Esophagus muscularis mucosa (tissue), 4 donors: Measurements from ENCODE around the gene SLC51B. TPM values are rescaled to one million over a fixed set of nuclear protein-coding genes. Genes with fewer than 3 reads are reported as not detected.
A peak's percentile ranks its signal among the peaks of the same experiment; 100 is the strongest.

Experiments used
- DNase-seq: peaks from one replicate; pipeline ENCODE4 v3.0.0-alpha.2; 2017; ENCODE audit errors: extremely low spot score
- H3K27ac ChIP-seq, 4 donors: fragments of 200-600 bp; sonication (generic); replicated peaks in 1 of 4; 1 replicate in 3 of 4; 2 replicates in 1 of 4; pipeline ENCODE4 v1.5.1; 2016 to 2019; ENCODE audit warnings: mild to moderate bottlenecking in 1 of 4
- H3K27me3 ChIP-seq, 4 donors: fragments of 200-600 bp; sonication (generic); one replicate each; pipeline versions ENCODE4 v1.5.1 to v1.6.0; 2016 to 2019
- H3K36me3 ChIP-seq, 4 donors: fragments of 200-600 bp; sonication (generic); one replicate each; pipeline ENCODE4 v1.5.1; 2016 to 2019
- H3K4me1 ChIP-seq, 4 donors: fragments of 200-600 bp; sonication (generic); one replicate each; pipeline ENCODE4 v1.5.1; 2016 to 2019
- H3K4me3 ChIP-seq, 4 donors: fragments of 200-600 bp; sonication (generic); 1 replicate in 2 of 4; 2 replicates in 2 of 4; pipeline ENCODE4 v1.5.1; 2016 to 2019; ENCODE audit warnings: mild to moderate bottlenecking in 4 of 4, moderate library complexity in 1 of 4
- H3K9me3 ChIP-seq, 4 donors: fragments of 200-600 bp; sonication (generic); 1 replicate in 3 of 4; 2 replicates in 1 of 4; pipeline ENCODE4 v1.5.1; 2016 to 2019
- EP300 ChIP-seq: sonication (generic); formaldehyde crosslinking; IDR thresholded peaks from one replicate; pipeline ENCODE4 v1.6.1; 2017; ENCODE audit warnings: antibody characterized with exemption
- POLR2A ChIP-seq: fragments of 450-650 bp; IDR thresholded peaks from one replicate; pipeline ENCODE4 v1.6.1; 2017; ENCODE audit warnings: antibody characterized with exemption, moderate library complexity, mild to moderate bottlenecking, low read depth
- POLR2AphosphoS5 ChIP-seq, 2 donors: sonication (generic); formaldehyde crosslinking; IDR thresholded peaks; one replicate each; pipeline ENCODE4 v1.6.1; 2017; ENCODE audit warnings: antibody characterized with exemption in 2 of 2
- WGBS: methylation state at CpG from one replicate; pipeline ENCODE4 v1.1.5; 2018; 5-methylcytosine and 5-hydroxymethylcytosine counted together
- intact Hi-C: fragments of 100-400 bp; cut with DNase I; formaldehyde crosslinking; loops from one replicate; pipeline ENCODE4 v1.15.1; 2023
- total RNA-seq, 4 donors: library from RNA; depleted of rRNA; stranded (reverse); fragments of >200 nt; gene quantifications; one replicate each; pipeline versions ENCODE4 v1.1.0 to v1.2.1, GENCODE V29; 2016
- TF ChIP-seq, protein P1 (sequence below), 3 experiments: fragments of 200-600 bp in 2 of 3; fragments of 450-650 bp in 1 of 3; sonication (generic) in 2 of 3; IDR thresholded peaks; one replicate each; pipeline ENCODE4 v1.5.1; 2017 to 2019; ENCODE audit warnings: antibody characterized with exemption in 3 of 3, mild to moderate bottlenecking in 2 of 3, moderate library complexity in 1 of 3

Gene SLC51B
- not detected for total RNA-seq

DNA sequence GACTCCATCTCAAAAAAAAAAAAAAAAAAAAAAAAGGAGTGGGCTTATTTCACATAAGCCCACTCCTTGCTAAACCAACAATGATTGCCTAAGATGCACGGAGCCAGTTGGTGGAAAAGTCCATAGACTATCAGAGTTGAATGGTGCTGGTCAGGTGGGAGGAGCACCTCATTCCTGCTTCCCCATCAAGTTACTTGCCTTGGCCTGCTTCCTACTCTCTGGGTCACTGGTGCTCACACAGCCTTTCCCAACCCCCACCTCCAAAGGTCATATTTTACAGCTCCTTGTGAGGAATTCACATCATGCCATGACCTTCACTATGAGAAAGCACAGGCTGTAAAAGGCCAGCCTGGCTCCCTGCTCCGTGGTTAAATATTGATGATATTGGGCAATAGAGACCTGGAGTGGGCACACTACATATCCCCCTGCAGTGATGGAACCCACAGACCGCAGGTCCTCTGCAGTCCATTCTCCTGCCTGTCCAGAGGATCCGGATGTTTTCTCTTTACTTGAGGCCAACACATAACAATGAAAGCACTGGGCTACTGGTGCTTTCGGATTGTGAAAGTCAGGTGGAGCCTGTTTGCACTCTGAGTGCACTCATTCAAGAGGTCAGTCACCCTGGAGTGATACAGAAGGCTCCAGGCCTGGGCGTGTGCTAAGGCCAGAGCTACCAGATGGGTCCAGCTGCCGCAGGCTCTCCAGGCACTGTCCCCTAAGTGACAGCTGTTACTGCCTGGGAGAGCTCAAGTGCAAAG is at the start of gene SLC51B:
SLC51B (plus strand) TSS at position 664 of the 758 bp plus-strand sequence. CDS start 4,618 bp downstream, outside the sequence.
- Histone ChIP-seq H3K36me3 (peaks cover 0 to 4% (median 0%) of the 10 kb centered on the region in 4 donors), H3K9me3 (no peaks in the 10 kb centered on the region), H3K27me3 (no peaks in the 10 kb centered on the region), H3K4me3 (no peak within 1 kb of the TSS), H3K4me1 (peaks cover 15 to 44% (median 35%) of the 10 kb centered on the region in 4 donors), H3K27ac (peak within 1 kb of the TSS in 2 of 4 donors; percentile 8 to 36)
- intact Hi-C loops: no loop called here
- DNase-seq: no peak
- 89% methylated on average over 6 of the region's 7 CpGs for WGBS
- no peak for TF ChIP-seq POLR2A
- peak; percentile 40 to 74 for TF ChIP-seq POLR2AphosphoS5 (IDR thresholded peaks at IDR 0.05)

DNA sequence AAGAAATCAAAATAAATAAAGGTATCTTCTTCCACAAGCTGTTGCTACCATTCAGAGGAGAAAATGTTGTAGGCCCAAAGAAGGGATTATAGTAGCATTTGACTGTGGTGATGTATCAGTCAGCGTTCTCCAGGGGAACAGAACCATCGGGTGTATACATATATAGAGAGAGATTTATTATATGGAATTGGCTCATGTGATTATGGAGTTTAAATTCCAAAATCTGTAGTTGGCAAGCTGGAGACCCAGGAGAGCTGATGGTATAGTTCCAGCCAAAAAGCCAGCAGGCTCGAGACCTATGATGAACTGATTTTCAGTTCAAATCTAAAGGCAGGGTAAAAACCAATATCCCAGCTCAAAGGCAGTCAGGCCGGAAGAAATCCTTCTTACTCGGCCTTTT is 48.1 kb upstream of the SLC51B start:
- TF ChIP-seq POLR2A (no peak), EP300 (no peak), POLR2AphosphoS5 (IDR thresholded peaks at IDR 0.05) (no peak)
- TF ChIP-seq, protein P1, sequence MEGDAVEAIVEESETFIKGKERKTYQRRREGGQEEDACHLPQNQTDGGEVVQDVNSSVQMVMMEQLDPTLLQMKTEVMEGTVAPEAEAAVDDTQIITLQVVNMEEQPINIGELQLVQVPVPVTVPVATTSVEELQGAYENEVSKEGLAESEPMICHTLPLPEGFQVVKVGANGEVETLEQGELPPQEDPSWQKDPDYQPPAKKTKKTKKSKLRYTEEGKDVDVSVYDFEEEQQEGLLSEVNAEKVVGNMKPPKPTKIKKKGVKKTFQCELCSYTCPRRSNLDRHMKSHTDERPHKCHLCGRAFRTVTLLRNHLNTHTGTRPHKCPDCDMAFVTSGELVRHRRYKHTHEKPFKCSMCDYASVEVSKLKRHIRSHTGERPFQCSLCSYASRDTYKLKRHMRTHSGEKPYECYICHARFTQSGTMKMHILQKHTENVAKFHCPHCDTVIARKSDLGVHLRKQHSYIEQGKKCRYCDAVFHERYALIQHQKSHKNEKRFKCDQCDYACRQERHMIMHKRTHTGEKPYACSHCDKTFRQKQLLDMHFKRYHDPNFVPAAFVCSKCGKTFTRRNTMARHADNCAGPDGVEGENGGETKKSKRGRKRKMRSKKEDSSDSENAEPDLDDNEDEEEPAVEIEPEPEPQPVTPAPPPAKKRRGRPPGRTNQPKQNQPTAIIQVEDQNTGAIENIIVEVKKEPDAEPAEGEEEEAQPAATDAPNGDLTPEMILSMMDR (IDR thresholded peaks at IDR 0.05): no peak
- Histone ChIP-seq H3K27me3 (no peaks in the 10 kb centered on the region), H3K27ac (no peak overlapping the region), H3K4me3 (no peak overlapping the region), H3K36me3 (peaks cover 0 to 10% (median 6%) of the 10 kb centered on the region in 4 donors), H3K9me3 (no peaks in the 10 kb centered on the region), H3K4me1 (no peaks in the 10 kb centered on the region)
- intact Hi-C loops: no loop called here
- no peak for DNase-seq
- WGBS: 79% methylated on average over 5 of the region's 5 CpGs

DNA sequence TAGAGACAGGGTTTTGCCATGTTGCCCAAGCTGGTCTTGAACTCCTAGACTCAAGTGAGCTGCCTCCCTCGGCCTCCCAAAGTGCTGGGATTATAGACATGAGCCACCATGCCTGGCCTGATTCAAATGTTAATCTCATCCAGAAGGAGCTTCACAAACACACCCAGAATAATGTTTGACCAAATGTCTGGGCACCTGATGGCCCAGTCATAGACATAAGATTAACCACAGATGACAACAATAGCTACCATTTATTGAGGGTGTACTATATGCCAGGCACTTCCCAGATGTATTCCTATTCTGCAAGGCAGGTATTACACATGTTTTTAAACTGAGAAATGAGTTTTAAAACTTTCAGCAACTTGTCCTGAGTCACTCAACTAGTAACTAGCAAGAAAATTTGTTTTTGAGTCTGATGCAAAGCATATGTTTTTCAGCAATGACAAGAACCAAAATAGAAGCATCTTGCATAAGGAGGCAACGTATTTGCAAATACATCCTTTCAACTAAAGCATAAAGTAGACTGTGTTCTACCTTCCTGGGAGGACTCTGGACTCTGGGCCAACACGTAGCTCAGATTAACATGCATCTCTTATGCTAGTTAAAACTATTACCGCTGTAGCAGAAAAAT is 47.3 kb upstream of the SLC51B start:
- H3K27me3 ChIP-seq: no peaks in the 10 kb centered on the region
- TF ChIP-seq EP300 (no peak), POLR2A (no peak), POLR2AphosphoS5 (IDR thresholded peaks at IDR 0.05) (no peak)
- TF ChIP-seq, protein P1 (IDR thresholded peaks at IDR 0.05): no peak
- no peaks in the 10 kb centered on the region for H3K9me3 ChIP-seq
- 84% methylated on average over 4 of the region's 4 CpGs for WGBS
- DNase-seq: no peak
- H3K36me3 ChIP-seq: peaks cover 0 to 18% (median 12%) of the 10 kb centered on the region in 4 donors
- H3K4me1 ChIP-seq: no peaks in the 10 kb centered on the region
- H3K4me3 ChIP-seq: no peak overlapping the region
- H3K27ac ChIP-seq: no peak overlapping the region
- intact Hi-C loops: no loop called here

DNA sequence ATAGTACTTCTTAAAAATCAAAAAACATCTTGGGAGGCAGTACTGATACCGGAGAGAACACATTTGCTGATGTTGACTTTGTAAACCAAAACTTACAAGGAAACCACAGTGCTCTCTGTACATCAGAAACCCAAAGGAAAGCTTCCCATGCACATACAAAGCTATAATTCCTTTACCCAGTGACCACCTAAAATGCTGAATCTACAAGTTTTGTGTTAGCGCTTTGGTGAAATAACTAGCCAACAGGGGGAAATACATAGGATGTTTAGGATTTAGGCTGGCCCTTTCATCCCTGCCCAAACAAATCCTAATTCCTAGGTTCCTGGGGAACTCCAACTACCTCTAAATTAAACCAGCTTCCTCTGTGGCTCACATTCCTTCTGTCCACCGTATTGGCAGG is 40.2 kb upstream of the SLC51B start:
- H3K4me1 ChIP-seq: no peaks in the 10 kb centered on the region
- H3K27ac ChIP-seq: no peak overlapping the region
- peaks cover 0 to 65% (median 32%) of the 10 kb centered on the region in 4 donors for H3K36me3 ChIP-seq
- H3K4me3 ChIP-seq: no peak overlapping the region
- no peaks in the 10 kb centered on the region for H3K9me3 ChIP-seq
- intact Hi-C loops: no loop called here
- TF ChIP-seq POLR2AphosphoS5 (IDR thresholded peaks at IDR 0.05) (no peak), EP300 (no peak), POLR2A (no peak)
- TF ChIP-seq, protein P1 (IDR thresholded peaks at IDR 0.05): no peak
- no peak for DNase-seq
- WGBS: 91% methylated on average over 3 of the region's 3 CpGs
- H3K27me3 ChIP-seq: no peaks in the 10 kb centered on the region

DNA sequence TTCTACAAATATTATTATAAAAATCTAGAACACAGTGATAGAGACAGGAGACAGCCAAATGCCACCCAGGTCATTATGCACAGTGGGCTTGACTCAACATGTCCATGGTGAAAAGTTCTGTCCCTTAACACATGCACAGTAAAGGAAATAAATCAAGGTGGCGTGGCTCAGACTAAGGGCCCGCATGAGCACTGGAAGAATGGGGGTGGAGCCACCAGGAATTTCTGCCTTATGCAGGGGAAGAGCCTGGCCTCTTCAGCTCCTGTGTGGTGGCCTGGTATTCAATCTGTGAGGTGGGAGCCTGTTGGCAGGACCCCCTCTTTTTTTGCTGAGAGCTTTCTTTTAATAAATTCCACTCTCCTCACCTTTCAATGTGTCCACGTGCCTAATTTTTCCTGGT is 38.3 kb upstream of the SLC51B start:
- Histone ChIP-seq H3K4me3 (no peak overlapping the region), H3K27me3 (no peaks in the 10 kb centered on the region), H3K4me1 (no peaks in the 10 kb centered on the region), H3K36me3 (peaks cover 0 to 75% (median 34%) of the 10 kb centered on the region in 4 donors), H3K27ac (no peak overlapping the region), H3K9me3 (no peaks in the 10 kb centered on the region)
- 95% methylated on average over 3 of the region's 3 CpGs for WGBS
- TF ChIP-seq EP300: no peak
- TF ChIP-seq, protein P1 (IDR thresholded peaks at IDR 0.05): no peak
- TF ChIP-seq POLR2AphosphoS5 (IDR thresholded peaks at IDR 0.05): no peak
- no peak for TF ChIP-seq POLR2A
- intact Hi-C loops: no loop called here
- DNase-seq: no peak
